ENCODE data around the gene CUEDC1. TPM values are rescaled to one million over a fixed set of nuclear protein-coding genes. Genes with fewer than 3 reads are reported as not detected.

CUEDC1 gene
- total RNA-seq, 1 donor = 25.7 TPM

DNA sequence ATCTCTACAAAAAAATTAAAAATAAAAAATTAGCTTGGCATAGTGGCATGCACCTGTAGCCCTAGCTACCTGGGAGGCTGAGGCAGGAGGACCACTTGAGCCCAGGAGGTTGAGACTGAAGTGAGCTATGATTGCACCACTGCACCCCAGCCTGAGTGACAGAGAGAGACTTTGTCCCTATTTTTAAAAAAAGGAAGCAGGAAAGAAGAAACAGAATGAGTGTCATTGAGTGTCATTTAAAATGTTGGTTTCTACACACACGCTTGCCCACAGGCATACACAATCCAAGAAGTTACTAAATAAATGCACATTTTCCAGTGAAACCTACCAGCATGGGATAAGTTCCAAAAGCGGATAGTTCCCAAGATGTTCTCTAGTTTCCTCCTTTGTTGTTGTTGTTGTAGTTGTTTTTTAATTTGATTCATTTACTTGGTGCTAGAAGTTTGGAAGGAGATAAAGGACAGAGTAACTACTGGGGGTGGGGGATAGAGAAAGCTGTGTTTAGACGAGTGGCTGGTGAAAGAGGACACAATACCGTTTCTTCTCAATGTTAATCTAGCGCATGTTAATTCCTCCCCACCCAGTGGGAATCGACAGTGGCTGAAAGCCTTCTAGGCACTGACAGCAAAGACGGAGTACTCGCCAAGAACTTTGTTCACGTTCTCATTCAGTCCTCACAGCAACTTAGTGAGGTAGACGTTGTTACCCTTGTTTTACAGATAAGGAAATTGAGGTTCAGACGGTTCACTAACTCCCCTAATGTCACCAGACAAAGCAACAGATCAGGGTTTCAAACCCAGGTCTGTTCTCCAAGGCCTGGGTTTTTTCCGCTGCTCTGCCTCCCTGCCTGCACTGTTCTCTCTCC lies 122.7 kb downstream of the CUEDC1 start:
- no peak for DNase-seq (ENCODE audit: low read depth)
- peak overlapping the region; percentile 63 for H3K4me3 ChIP-seq (ENCODE audit: low read depth, low read length)
- TF ChIP-seq, protein P1, sequence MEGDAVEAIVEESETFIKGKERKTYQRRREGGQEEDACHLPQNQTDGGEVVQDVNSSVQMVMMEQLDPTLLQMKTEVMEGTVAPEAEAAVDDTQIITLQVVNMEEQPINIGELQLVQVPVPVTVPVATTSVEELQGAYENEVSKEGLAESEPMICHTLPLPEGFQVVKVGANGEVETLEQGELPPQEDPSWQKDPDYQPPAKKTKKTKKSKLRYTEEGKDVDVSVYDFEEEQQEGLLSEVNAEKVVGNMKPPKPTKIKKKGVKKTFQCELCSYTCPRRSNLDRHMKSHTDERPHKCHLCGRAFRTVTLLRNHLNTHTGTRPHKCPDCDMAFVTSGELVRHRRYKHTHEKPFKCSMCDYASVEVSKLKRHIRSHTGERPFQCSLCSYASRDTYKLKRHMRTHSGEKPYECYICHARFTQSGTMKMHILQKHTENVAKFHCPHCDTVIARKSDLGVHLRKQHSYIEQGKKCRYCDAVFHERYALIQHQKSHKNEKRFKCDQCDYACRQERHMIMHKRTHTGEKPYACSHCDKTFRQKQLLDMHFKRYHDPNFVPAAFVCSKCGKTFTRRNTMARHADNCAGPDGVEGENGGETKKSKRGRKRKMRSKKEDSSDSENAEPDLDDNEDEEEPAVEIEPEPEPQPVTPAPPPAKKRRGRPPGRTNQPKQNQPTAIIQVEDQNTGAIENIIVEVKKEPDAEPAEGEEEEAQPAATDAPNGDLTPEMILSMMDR (IDR thresholded peaks at IDR 0.05; ENCODE audit: insufficient read depth, low read length) = no peak

DNA sequence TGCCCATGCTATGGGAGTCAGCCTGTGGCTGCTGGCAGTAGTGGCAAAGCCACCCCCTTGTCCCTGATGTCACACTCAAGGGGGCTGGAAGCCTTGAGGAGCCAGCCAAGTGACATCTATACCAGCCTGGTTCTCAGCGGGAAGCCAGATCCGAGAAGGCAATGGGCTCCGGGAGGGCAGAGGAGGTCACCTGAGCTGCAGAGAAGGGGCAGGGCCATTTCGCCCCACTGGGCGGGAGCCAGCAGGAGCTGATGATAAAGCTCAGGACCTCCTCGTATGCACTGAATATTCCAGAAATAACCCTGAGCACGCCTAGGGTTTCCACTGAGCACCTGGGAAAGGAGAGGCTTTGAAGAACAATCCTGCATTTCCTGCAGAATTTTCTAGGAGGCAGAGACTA lies 124.3 kb downstream of the CUEDC1 start:
- H3K4me3 ChIP-seq (ENCODE audit: low read depth, low read length) = no peak overlapping the region
- TF ChIP-seq, protein P1 (IDR thresholded peaks at IDR 0.05; ENCODE audit: insufficient read depth, low read length) = no peak
- DNase-seq (ENCODE audit: low read depth) = no peak

DNA sequence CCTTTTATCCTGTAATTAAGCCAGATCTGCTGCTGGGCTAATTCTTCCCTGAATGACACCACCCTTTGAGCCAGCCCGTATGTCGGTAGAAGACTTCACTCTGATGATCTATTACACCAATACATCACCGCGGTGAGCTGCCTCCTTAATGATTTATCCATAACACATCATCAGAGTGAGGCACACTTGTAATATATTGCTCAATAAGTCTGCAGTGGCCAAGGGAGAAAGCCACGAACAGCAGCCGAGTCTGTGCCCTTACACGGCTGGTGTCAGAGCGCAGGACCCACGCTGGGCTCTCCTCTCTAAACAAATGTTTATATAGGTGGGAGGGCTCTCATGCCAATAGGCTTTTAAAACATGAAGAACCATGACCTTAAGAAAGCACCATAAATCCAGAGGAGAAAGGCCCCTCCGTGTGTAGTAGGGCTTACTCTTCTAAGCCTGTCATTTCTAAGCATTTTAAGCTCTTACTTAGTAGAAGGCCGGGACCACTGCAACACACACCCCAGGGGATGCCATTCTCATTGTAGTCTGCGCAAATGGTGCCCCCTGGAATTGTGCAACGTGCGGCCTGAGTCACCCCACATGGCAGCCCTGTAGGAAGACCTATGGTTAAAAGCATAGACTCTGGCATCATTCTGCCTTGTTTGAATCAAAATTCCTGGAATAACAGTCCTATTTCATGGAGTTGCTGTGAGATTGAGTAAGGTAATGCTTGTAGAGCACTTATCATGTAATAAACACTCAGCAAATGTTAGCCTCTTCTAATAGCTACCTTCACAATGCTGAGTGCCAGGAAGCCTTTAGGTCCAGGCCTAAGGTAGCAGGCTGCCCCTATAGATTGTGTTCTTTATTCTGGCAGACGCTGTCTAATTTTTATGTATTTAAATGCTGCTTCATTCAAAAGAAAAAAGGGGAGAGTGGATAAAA lies 131.5 kb downstream of the CUEDC1 start:
- TF ChIP-seq, protein P1 (IDR thresholded peaks at IDR 0.05; ENCODE audit: insufficient read depth, low read length) = no peak
- H3K4me3 ChIP-seq (ENCODE audit: low read depth, low read length) = no peak overlapping the region
- peak; percentile 21 for DNase-seq (ENCODE audit: low read depth)

DNA sequence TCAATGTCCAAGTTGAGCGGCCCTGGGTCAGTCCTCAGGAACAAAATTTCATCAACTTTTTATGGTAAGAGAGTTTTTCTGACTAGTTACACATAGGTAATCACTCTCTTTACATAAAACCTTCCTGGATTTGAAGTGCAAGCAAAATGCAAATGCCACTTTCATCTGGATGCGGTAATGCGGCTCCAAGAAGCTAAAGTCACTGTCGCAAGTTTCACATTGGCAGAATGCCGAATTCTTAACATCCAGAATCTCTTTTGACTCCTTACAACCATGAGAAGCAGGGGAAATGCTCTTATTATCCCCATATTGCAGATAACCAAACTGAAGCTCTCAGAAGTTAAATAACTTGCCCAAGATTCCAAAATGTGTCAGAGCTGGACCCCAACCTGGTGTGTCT lies 135.3 kb downstream of the CUEDC1 start:
- TF ChIP-seq, protein P1 (IDR thresholded peaks at IDR 0.05; ENCODE audit: insufficient read depth, low read length) = no peak
- DNase-seq (ENCODE audit: low read depth) = no peak
- no peak overlapping the region for H3K4me3 ChIP-seq (ENCODE audit: low read depth, low read length)

DNA sequence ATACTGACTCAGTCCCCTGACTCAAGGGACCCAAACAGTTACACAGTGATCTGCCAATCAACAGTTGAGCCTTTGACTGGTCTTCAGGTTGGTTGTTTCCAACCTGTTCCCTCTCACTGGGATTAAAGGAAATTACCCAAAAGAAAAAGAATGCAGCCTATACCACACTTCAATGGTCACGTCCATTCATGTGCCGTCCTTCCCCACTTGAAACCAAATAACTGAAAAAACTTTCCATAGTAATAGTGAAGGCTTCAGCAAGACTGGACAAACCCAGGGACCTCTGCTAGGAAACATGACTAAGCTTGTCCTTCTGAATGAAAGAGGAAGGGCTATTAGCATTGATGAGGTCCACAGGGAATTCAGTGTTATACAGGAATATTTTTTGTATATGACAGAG lies 135.9 kb downstream of the CUEDC1 start:
- TF ChIP-seq, protein P1 (IDR thresholded peaks at IDR 0.05; ENCODE audit: insufficient read depth, low read length) = no peak
- DNase-seq (ENCODE audit: low read depth) = no peak
- no peak overlapping the region for H3K4me3 ChIP-seq (ENCODE audit: low read depth, low read length)

DNA sequence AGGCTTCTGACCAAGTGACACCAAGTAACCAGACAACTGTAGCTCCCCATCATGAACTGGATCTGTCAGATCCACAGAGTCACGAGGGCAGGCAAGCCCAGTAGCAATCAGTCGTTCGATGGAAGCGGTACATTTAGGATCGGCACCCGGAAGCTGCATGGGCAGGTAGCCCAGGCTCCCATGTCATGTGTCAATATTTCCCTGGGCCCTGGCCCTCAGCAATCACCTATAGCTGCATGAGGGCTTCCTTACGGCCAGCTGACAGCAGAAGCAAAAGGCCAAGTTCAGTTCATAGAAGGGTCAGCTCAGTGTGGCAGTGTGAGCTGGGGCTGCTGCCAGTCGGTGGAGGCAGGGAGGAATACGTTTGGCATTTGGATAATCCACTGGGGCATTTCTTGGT lies 137.1 kb downstream of the CUEDC1 start:
- H3K4me3 ChIP-seq (ENCODE audit: low read depth, low read length) = no peak overlapping the region
- TF ChIP-seq, protein P1 (IDR thresholded peaks at IDR 0.05; ENCODE audit: insufficient read depth, low read length) = no peak
- DNase-seq (ENCODE audit: low read depth) = no peak
